ENCODE results near the gene NGFR. TPM values are rescaled to one million over a fixed set of nuclear protein-coding genes. Genes with fewer than 3 reads are reported as not detected.

Gene NGFR
- total RNA-seq, 4 donors from 2014 or later: 6.5 to 44.6 (median 33.7) TPM

DNA sequence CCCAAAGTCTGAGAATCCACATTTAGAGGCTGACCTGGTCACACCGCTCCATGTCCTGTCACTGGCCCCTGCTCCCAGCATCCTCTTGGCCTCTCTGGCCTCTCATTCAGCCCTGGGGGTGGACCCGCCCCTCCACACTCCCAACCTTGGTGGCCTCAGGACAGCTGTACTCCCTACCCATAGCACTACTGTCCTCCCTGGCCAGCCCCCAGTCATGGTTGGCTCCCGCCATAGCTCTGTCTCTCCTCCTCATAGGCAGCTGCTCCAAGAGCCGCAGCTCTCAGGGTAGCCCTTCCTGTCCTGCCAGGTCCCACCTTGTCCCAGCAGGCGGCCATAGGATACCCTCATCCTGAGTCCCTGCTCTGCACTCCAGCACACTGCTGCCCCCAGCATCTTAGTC is 42.4 kb upstream of the NGFR start:
- no peak for ATAC-seq (ENCODE audit: low FRiP score)
- DNase-seq (ENCODE audit: low spot score): no peak
- TF ChIP-seq, protein P1, sequence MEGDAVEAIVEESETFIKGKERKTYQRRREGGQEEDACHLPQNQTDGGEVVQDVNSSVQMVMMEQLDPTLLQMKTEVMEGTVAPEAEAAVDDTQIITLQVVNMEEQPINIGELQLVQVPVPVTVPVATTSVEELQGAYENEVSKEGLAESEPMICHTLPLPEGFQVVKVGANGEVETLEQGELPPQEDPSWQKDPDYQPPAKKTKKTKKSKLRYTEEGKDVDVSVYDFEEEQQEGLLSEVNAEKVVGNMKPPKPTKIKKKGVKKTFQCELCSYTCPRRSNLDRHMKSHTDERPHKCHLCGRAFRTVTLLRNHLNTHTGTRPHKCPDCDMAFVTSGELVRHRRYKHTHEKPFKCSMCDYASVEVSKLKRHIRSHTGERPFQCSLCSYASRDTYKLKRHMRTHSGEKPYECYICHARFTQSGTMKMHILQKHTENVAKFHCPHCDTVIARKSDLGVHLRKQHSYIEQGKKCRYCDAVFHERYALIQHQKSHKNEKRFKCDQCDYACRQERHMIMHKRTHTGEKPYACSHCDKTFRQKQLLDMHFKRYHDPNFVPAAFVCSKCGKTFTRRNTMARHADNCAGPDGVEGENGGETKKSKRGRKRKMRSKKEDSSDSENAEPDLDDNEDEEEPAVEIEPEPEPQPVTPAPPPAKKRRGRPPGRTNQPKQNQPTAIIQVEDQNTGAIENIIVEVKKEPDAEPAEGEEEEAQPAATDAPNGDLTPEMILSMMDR (IDR thresholded peaks at IDR 0.05): no peak

DNA sequence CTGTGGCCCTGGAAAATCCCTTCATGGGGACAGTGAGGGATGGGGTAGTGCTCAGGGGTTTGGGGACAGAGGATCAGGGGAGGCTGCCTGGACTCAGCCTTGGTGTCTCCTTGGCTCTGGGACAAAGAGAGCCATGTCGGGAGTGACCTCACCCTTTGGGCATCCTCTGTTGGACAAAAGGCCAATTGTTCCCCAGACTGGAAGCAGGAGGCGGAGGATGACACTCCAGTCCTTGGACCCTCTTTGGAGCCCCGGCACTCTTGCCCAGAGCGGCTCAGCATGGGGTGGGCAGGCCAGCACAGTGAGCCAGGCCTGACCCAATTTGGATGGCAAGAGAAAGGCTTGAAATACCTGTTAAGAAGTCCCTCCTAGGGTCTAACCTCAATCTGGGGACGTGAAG is 41.0 kb upstream of the NGFR start:
- no peak for ATAC-seq (ENCODE audit: low FRiP score)
- TF ChIP-seq, protein P1 (IDR thresholded peaks at IDR 0.05): no peak
- DNase-seq (ENCODE audit: low spot score): no peak

DNA sequence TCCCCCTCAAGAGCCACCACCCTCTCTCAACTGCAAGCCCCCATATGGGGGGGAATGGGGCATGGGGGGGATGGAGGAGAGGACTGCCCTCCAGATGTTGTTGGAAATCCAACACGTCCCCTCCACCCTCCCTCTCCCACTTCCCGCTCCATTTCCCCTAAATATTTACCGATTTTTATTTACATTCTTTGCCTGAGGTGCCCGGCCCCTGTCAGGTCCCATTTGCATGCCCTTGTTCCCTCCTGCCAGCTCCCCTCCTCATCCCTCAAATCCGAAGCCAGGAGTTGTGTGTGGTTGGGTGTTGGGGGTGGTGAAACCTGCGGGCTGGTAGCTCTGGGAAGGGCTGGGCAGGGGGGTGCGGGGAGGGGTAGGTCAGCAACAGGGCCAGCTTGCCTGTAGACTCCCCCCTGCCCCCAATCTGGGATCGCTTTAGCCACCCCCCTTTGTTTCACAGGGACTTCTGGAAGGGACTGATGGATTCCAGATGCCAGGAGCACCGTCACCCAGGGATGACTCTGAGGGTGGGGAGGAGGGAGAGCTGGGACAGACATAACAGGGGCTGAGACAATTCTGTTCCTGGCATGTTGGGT is 39.7 kb upstream of the NGFR start:
- TF ChIP-seq, protein P1 (IDR thresholded peaks at IDR 0.05): no peak
- no peak for DNase-seq (ENCODE audit: low spot score)
- no peak for ATAC-seq (ENCODE audit: low FRiP score)

DNA sequence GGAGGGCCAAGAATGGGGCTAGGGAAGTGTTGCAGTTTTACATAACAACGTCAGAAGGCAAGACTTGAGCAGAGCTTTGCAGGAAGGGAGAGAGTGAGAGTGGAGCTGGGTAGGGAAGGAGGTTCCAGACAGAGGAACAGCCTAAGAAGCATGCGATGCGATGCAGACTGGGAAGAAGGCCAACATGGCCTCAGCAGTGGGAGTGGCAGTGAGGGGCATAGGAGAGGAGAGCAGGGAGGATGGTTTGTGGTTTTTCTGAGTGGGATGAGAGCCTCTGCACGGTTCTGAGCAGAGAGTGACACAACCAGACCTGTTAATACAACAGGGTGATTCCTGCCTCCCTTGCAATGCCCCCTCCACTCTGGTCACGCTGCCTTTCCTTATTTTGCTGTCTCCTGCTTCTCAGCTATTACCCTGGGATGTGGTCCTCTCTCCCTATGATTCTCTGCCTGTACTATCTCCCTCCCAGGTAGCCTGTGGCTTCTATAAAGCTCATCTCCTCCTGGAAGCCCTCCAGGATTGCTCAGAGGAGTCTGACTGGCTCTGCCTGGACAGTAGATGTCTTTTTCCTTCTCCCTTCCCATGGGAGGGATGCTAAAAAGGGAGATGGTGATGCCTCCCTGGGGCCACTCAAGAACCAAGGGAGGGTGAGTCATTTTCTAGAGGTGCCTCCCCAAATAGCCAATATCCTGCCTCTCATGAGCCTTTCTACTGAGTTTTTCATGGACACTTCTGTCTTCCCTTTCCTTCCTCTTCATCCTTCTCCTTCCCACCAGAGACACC is 38.7 kb upstream of the NGFR start:
- peak; percentile 29 for ATAC-seq (ENCODE audit: low FRiP score)
- TF ChIP-seq, protein P1 (IDR thresholded peaks at IDR 0.05): no peak
- no peak for DNase-seq (ENCODE audit: low spot score)

DNA sequence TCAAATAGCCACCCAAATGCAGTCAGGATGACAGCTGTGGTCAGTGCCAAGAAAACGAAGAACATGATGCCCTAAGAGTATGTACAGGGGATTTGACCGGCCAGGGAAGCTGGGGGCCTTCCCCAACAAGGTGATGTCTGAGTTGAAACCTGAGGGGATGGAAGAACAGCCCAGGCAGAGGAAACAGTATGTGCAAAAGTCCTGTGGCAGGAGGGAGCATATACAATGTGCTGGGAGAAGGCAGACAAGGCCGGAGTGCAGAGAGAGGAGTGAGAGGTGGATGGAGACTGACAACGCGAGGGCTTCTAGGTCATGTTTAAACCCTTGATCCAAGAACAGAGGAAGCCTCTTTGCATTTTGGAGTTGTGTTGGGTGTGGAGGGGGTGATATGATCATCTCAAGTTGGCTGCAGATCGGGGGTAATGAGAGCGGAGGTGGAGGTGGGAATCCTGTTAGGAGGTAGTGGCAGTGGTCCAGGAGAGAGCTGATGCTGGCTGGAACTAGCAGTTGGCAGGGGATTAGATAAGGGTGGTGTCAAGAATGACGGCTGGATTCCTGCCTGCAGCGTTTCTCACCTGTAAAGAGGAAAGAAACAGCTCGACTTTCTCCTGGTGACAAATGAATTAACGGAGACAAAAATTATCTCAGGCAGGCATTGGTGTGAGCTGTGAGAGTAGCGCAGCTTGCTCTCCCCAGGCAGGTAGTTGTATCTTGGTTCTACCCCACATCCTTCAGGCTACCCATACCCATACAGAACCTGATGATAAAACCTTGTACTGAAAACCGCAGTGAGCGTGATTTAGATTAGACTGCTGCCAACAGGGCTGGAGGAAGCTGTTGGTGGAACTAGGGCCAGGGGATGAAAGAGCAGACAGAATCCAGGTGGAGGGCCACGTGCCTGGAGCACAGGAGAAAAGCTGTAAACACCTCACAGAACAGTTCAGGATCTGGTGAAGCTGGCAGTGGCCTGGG is 37.2 kb upstream of the NGFR start:
- no peak for DNase-seq (ENCODE audit: low spot score)

DNA sequence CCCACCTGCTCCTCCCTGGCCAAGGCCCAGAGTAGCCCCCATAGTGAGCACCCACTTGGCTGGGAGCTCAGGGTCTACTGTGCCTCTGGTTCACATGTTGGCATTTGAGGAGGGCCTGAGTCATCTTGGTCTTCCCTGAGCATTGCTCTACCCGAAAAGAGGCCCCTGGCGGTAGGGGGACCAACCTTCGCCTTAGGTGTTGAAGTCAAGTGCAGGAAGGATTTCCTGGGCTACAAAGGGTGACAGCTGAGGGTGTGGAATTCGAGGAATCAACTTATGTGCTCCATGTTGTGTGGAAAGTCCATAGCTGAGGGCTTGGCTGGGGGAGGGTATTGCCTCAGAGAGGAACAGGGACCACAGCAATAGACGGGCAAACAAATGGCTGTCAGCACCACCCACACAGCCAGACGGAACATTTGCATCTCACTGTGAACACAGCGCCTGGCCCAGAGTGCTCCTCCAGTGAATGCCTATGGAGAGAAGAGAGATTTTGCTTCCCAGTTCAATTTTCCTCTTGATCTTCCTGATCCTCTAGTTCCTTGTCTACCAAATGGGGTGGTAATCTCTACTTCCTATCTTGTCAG is 35.6 kb upstream of the NGFR start:
- TF ChIP-seq, protein P1 (IDR thresholded peaks at IDR 0.05): no peak
- ATAC-seq (ENCODE audit: low FRiP score): no peak
- no peak for DNase-seq (ENCODE audit: low spot score)

More for the DNA sequence above, 37.2 kb upstream of the NGFR start:
- ATAC-seq (ENCODE audit: low FRiP score): no peak
- TF ChIP-seq, protein P1 (IDR thresholded peaks at IDR 0.05): no peak

Data from omental fat pad (tissue), 4 donors.